ENCODE data around the gene FAM153A.
"Not testable (repeated sequence)": the region's sequence is repeated elsewhere in the genome, so short reads cannot be mapped to it uniquely, and the experiment has no call there.

The FAM153A gene

DNA sequence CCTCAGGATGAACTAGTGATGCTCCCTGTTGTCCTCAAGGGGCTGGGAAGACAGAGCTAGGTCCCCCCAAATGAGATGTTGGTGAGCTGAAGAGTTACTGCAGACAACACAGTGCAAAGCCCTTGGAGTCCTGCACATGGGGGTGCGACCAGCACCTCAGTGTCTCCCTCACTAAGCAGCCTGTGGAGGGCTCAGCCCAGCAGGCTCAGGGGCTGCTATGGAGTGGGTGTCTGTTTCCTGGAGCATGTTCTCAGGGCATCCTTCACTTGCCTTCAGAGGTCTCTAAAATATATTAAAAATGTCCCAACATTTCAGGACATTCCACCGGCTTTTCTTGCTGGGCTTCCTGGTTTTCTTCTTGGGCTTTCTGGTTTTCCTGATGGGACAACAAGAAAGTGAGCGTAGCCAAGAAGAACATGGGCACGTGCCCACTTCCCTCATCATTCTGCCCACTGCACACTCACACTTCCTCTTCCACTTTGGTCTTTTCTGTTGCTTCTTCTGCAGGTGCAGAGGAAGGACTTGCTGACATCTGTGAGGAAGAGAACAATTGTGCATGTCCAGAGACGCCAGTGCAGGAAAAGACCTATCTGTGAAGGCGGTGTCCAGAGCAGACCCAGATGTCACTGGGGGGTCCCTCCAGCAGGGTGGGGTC, 58.7 kb downstream of the FAM153A start:
- DNase-seq, result not testable (repeated sequence)

DNA sequence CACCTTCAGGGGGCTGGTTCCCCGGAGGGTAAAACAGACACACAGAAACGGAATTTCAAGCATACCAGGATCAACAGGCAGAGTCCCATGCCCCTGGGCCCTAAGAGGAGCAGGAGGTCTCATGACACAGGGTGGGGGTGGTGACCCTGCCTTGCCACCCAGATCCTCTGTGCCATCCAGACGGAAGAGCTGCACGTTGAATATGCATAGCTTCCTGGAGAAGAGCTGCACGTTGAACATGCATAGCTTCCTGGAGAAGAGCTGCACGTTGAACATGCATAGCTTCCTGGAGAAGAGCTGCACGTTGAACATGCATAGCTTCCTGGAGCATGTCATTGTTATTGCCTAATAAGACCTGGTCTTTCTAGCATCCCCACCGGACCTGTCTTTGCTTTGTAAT, 59.9 kb downstream of the FAM153A start:
- DNase-seq, result not testable (repeated sequence)

DNA sequence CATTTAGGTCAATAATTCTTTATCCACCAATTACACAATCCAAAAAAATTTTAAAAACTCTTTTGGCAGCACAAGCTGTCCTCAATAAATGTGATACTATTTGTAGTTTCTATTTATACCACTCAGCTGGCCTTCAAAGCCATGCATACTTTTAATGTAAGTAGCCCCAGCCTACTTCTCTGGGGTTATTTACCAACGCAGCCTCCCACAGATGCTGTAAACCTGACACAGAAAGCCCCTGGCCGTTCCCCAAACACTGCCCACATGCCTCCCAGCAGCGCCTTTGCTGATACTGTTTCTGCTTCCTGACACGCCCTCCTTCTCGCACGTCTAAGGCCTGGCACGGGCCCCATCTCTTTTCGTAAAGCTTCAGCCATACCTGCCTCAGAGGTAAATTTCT, 62.7 kb downstream of the FAM153A start:
- DNase-seq, result not testable (repeated sequence)

DNA sequence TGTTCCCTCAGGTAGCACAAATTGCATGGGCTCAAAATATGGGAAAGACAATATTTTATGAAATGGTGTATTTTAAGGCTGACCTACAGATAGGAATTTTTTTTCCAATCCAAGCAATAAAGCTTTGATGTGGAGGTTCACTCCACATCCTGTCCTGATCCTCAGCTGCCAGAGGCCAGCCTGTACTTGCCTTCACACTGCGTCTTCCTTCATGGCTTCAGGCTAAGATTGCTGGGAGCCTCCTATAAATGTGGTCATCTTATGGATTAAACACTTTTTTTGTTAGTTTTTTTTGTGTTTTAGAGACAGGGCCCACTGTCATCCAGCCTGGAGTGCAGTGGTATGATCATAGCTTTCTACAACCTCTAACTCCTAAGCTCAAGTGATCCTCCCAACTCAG, 67.3 kb downstream of the FAM153A start:
- DNase-seq, result not testable (repeated sequence)

DNA sequence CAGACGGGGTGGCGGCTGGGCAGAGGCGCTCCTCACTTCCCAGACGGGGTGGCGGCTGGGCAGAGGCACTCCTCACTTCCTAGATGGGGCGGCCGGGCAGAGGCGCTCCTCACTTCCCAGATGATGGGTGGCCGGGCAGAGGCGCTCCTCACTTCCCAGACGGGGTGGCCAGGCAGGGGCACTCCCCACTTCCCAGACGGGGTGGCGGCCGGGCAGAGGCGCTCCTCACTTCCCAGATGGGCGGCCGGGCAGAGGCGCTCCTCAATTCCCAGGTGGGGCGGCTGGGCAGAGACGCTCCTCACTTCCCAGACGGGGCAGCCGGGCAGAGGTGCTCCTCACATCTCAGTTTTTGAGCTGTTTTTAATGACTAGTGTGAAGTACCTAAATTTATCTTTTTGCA, 86.6 kb downstream of the FAM153A start:
- DNase-seq, result not testable (repeated sequence)

DNA sequence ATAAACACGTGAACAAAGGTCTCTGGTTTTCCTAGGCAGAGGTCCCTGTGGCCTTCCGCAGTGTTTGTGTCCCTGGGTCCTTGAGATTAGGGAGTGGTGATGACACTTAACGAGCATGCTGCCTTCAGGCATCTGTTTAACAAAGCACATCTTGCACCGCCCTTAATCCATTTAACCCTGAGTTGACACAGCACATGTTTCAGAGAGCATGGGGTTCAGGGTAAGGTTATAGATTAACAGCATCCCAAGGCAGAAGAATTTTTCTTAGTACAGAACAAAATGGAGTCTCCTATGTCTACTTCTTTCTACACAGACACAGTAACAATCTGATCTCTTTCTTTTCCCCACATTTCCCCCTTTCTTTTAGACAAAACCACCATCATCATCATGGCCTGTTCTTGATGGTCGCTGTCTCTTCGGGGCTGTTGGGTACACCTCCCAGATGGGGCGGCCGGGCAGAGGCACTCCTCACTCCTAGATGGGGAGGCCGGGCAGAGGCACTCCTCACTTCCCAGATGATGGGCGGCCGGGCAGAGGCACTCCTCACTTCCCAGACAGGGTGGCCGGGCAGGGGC, 87.3 kb downstream of the FAM153A start:
- DNase-seq, result not testable (repeated sequence)

DNA sequence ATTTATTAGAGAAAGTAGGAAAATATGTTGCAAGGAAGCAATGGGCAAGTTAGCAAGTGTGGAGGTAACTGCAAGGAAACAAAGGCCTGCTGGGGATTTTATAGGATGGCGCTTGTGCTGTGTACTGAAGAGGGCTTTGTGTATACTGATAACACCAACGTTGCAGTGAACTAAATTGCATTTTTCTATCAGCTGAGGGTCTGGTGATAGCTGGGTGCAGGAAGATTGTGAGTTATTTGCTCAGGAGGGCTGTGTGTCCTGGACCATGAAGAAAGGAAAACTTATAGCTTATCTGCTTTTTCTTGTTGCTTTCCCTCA, 88.2 kb downstream of the FAM153A start:
- DNase-seq, result not testable (repeated sequence)

DNA sequence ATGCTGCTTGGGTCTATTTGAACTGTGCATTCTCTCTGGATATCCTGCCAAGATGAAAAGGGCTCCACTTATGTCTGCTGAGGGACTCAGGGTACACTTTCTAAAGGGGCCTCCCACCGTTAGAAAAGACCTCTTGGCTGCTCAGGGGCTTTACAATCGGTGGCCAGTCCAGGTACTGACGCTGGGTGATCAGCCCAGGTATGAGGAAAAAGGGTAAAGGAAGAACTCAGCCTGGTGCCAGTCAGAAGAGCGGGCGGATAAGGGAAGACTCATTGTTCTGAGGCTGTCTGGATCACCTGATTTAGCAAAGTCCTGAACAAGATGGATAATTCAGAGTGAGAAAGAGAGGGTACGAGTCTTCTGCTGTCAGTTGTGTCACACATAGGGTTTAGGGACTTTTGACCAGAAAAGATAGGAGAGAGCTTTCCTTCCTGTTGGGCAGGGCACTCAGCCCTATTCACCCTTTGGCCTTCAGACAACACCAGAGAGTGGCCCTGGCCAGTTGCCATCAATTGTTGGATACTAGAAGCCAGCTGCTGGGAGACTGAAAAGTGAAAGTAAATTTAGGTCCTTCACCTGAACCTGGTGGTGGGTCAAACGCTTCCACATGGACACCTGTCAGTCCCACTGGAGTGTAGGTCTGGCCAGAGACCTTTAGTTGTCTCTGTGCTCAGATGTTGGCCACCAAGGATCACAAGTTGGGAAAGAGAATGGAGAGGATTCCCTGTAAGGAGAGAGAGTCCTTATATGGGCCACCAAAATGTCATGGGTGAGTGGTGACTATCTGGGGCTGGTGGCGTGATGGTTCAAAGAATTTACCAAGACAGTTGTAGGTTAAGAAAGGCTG, 88.8 kb downstream of the FAM153A start:
- DNase-seq, result not testable (repeated sequence)

DNA sequence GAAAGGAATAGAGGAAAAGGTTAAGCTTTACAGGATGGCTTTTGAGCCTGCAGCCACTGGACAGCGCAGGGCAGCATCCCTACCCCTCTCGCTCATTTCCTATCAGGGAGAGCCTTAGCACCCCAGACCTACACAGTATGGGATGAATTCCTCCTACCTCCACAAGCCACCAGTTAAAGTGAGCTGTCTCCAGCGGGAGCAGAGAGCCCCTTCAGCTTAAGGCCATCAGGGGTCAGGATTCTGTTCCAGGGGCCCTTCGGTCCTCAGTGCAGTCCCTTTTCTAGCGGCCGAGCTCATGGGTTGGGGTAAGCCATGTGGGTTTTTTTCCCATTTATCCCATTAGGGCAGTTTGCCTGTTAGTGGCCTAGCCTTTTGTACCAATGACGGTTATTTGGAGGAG, 89.7 kb downstream of the FAM153A start:
- DNase-seq, result not testable (repeated sequence)

DNA sequence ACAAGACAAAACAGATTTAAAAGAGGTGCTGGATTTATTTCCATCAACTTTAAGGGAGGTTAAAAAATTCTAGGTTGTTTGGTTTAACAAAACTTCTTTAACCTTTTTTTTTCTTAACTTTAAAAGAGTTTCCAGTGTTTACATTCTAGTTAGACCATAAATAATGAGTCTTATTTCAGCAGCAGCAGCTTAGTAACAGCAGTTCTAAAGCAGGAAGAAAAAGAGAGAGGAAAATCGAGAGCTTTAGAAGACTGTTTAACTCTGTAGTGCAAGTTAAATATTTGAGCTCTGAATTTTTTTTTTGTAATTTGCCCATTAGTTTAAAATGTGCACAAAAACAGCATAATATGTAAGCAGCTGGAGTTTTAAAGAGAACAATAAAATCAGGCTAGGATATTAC, 90.2 kb downstream of the FAM153A start:
- DNase-seq, result not testable (repeated sequence)

DNA sequence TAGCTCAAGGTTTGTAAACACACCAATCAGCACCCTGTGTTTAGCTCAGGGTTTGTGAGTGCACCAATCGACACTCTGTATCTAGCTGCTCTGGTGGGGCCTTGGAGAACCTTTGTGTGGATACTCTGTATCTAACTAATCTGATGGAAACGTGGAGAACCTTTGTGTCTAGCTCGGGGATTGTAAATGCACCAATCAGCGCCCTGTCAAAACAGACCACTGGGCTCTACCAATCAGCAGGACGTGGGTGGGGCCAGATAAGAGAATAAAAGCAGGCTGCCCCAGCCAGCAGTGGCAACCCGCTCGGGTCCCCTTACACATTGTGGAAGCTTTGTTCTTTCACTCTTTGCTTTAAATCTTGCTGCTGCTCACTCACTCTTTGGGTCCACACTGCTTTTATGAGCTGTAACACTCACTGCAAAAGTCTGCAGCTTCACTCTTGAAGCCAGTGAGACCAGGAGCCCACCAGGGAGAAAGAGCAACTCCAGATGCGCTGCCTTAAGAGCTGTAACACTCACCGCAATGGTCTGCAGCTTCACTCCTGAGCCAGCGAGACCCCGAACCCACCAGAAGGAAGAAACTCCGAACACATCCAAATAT, 93.6 kb downstream of the FAM153A start:
- DNase-seq, result not testable (repeated sequence)

DNA sequence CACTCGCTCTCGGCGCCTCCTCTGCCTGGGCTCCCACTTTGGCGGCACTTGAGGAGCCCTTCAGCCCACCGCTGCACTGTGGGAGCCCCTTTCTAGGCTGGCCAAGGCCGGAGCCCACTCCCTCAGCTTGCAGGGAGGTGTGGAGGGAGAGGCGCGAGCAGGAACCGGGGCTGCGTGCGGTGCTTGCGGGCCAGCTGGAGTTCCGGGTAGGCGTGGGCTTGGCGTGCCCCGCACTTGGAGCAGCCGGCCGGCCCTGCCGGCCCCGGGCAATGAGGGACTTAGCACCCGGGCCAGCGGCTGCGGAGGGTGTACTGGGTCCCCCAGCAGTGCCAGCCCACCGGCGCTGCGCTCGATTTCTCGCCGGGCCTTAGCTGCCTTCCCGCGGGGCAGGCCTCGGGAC, 94.6 kb downstream of the FAM153A start:
- DNase-seq, result not testable (repeated sequence)

DNA sequence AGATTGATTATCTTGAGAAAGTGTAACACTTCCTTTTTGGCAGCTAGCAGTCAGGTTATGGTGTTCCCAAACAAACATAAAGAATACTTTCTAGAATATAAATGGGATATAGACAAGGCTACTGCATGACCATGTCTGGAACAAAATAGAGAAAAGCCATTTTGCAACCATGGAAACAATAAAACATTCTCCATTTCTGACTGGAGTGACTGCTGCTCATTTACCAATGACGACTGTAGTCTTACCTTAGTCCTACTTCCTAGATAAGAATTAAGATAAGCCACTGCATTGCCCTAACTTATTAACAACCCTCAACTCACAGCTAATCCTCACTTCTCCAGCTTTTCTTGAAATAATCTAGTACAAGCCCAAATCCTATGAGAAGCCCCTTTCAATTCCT, 100.8 kb downstream of the FAM153A start:
- not testable (repeated sequence) for DNase-seq
